ENCODE data around the gene SCG2. TPM values are rescaled to one million over a fixed set of nuclear protein-coding genes. Genes with fewer than 3 reads are reported as not detected.

SCG2 gene
- polyA plus RNA-seq, 1 donor from 2014 or later, result not detected

GRCh38 chr2:223576873-223577272 lies 25.3 kb downstream of the SCG2 start:
- Mint-ChIP-seq H3K27ac (no peak overlapping the region), H3K4me1 (peaks cover 0 to 3% (median 1%) of the 10 kb centered on the region in 3 donors), H3K36me3 (no peaks in the 10 kb centered on the region), H3K9me3 (no peaks in the 10 kb centered on the region), H3K4me3 (no peak overlapping the region), H3K27me3 (peaks cover 3% of the 10 kb centered on the region)

- Mint-ChIP-seq H3K4me1 (no peaks in the 10 kb centered on the region), H3K27ac (no peak overlapping the region), H3K36me3 (no peaks in the 10 kb centered on the region), H3K9me3 (peaks cover 0 to 4% (median 3%) of the 10 kb centered on the region in 3 donors), H3K27me3 (peaks cover 6% of the 10 kb centered on the region), H3K4me3 (no peak overlapping the region)
Measured at GRCh38 chr2:223570784-223571183, 31.4 kb downstream of the SCG2 start.

- Mint-ChIP-seq H3K4me1 (no peaks in the 10 kb centered on the region), H3K27me3 (peaks cover 5% of the 10 kb centered on the region), H3K27ac (no peak overlapping the region), H3K4me3 (no peak overlapping the region), H3K9me3 (peaks cover 0 to 4% (median 3%) of the 10 kb centered on the region in 3 donors), H3K36me3 (no peaks in the 10 kb centered on the region)
Measured at GRCh38 chr2:223566396-223566795, 35.8 kb downstream of the SCG2 start.

GRCh38 chr2:223563462-223563861 lies 38.7 kb downstream of the SCG2 start:
- peaks cover 4% of the 10 kb centered on the region for H3K27me3 Mint-ChIP-seq
- peaks cover 0 to 5% (median 4%) of the 10 kb centered on the region in 3 donors for H3K9me3 Mint-ChIP-seq
- H3K4me3 Mint-ChIP-seq, result no peak overlapping the region
- H3K36me3 Mint-ChIP-seq, result no peaks in the 10 kb centered on the region
- H3K4me1 Mint-ChIP-seq, result peaks cover 0 to 2% (median 0%) of the 10 kb centered on the region in 3 donors
- H3K27ac Mint-ChIP-seq, result no peak overlapping the region

GRCh38 chr2:223562078-223562477 lies 40.1 kb downstream of the SCG2 start:
- Mint-ChIP-seq H3K4me3 (no peak overlapping the region), H3K27me3 (peaks cover 3% of the 10 kb centered on the region), H3K9me3 (peaks cover 0 to 5% (median 4%) of the 10 kb centered on the region in 3 donors), H3K36me3 (no peaks in the 10 kb centered on the region), H3K27ac (no peak overlapping the region), H3K4me1 (peaks cover 0 to 2% (median 0%) of the 10 kb centered on the region in 3 donors)

GRCh38 chr2:223560749-223561435 lies 41.3 kb downstream of the SCG2 start:
- no peaks in the 10 kb centered on the region for H3K36me3 Mint-ChIP-seq
- peaks cover 0 to 2% (median 0%) of the 10 kb centered on the region in 3 donors for H3K4me1 Mint-ChIP-seq
- H3K27ac Mint-ChIP-seq, result no peak overlapping the region
- H3K9me3 Mint-ChIP-seq, result peaks cover 0 to 4% (median under 1%) of the 10 kb centered on the region in 3 donors
- H3K4me3 Mint-ChIP-seq, result no peak overlapping the region
- peaks cover 3% of the 10 kb centered on the region for H3K27me3 Mint-ChIP-seq

GRCh38 chr2:223558970-223559369 lies 43.2 kb downstream of the SCG2 start:
- Mint-ChIP-seq H3K36me3 (no peaks in the 10 kb centered on the region), H3K27ac (no peak overlapping the region), H3K9me3 (peaks cover 0 to 2% (median 0%) of the 10 kb centered on the region in 3 donors), H3K27me3 (peaks cover 3% of the 10 kb centered on the region), H3K4me1 (peaks cover 0 to 2% (median 0%) of the 10 kb centered on the region in 3 donors), H3K4me3 (no peak overlapping the region)

GRCh38 chr2:223554923-223555322 lies 47.2 kb downstream of the SCG2 start:
- Mint-ChIP-seq H3K4me3 (no peak overlapping the region), H3K27me3 (peaks cover 1% of the 10 kb centered on the region), H3K4me1 (peaks cover 0 to 2% (median 0%) of the 10 kb centered on the region in 3 donors), H3K36me3 (no peaks in the 10 kb centered on the region), H3K9me3 (peaks cover 0 to 3% (median 2%) of the 10 kb centered on the region in 3 donors), H3K27ac (no peak overlapping the region)

- Mint-ChIP-seq H3K4me1 (no peaks in the 10 kb centered on the region), H3K27ac (no peak overlapping the region), H3K36me3 (no peaks in the 10 kb centered on the region), H3K9me3 (peaks cover 0 to 6% (median 2%) of the 10 kb centered on the region in 3 donors), H3K27me3 (no peaks in the 10 kb centered on the region), H3K4me3 (no peak overlapping the region)
Measured at GRCh38 chr2:223549215-223549614, 52.9 kb downstream of the SCG2 start.

GRCh38 chr2:223548194-223548593 lies 54.0 kb downstream of the SCG2 start:
- Mint-ChIP-seq H3K4me3 (no peak overlapping the region), H3K27ac (no peak overlapping the region), H3K36me3 (no peaks in the 10 kb centered on the region), H3K4me1 (no peaks in the 10 kb centered on the region), H3K27me3 (no peaks in the 10 kb centered on the region), H3K9me3 (peaks cover 0 to 3% (median 2%) of the 10 kb centered on the region in 3 donors)

Other genes with a start within 250 kb of the SCG2 start
- 23.0 TPM for gene AP1S3, start 235.2 kb upstream of the SCG2 start, polyA plus RNA-seq